HepG2 (cell line): Measurements from ENCODE around the gene TRMT1. TPM values are rescaled to one million over a fixed set of nuclear protein-coding genes. Genes with fewer than 3 reads are reported as not detected.

ENCODE experiments used
- CBX5 ChIP-seq: sonication (generic); formaldehyde crosslinking; IDR thresholded peaks from 2 replicates; pipeline ENCODE4 v1.4.0; 2020; ENCODE audit warnings: missing genetic modification reagents, borderline replicate concordance
- DNMT3B ChIP-seq: conservative IDR thresholded peaks from 2 replicates; pipeline ENCODE4 v1.6.1; 2016; ENCODE audit warnings: missing biosample characterization, control low read depth
- ERF ChIP-seq: IDR thresholded peaks from 2 replicates; pipeline ENCODE4 v1.6.1; 2018; ENCODE audit warnings: missing biosample characterization, missing genetic modification reagents
- HNF4A ChIP-seq: sonication (generic); formaldehyde crosslinking; IDR thresholded peaks from 2 replicates; pipeline ENCODE4 v1.4.0; 2020; ENCODE audit warnings: missing genetic modification reagents
- KAT7 ChIP-seq: IDR thresholded peaks from 2 replicates; pipeline ENCODE4 v1.6.1; 2018; ENCODE audit warnings: borderline replicate concordance, missing compliant biosample characterization
- KDM5A ChIP-seq: fragments of 200-600 bp; sonication (generic); IDR thresholded peaks from 2 replicates; pipeline ENCODE4 v1.7.0; 2018; ENCODE audit warnings: antibody characterized with exemption, mild to moderate bottlenecking, low read length, borderline replicate concordance
- KMT2B ChIP-seq: IDR thresholded peaks from 2 replicates; pipeline ENCODE4 v1.6.1; 2016; ENCODE audit warnings: missing genetic modification reagents, missing compliant biosample characterization
- MAFK ChIP-seq, 2 experiments: IDR thresholded peaks in 1 of 2; conservative IDR thresholded peaks in 1 of 2; 2 replicates each; pipeline ENCODE4 v1.6.1; 2011; ENCODE audit warnings: improper control_type of control experiment in 2 of 2, low read length in 2 of 2
- PHF21A ChIP-seq: sonication (generic); formaldehyde crosslinking; IDR thresholded peaks from 2 replicates; pipeline ENCODE4 v1.5.0; 2020; ENCODE audit warnings: mild to moderate bottlenecking, missing genetic modification reagents
- RFXANK ChIP-seq: IDR thresholded peaks from 2 replicates; pipeline ENCODE4 v1.6.1; 2016
- SMAD9 ChIP-seq: sonication (generic); formaldehyde crosslinking; IDR thresholded peaks from 2 replicates; pipeline ENCODE4 v1.5.1; 2020; ENCODE audit warnings: mild to moderate bottlenecking, missing genetic modification reagents
- TP53 ChIP-seq: sonication (generic); formaldehyde crosslinking; conservative IDR thresholded peaks from 2 replicates; pipeline ENCODE4 v1.4.0; 2020; ENCODE audit warnings: missing genetic modification reagents
- ZBTB40 ChIP-seq, 2 experiments: fragments of 450-650 bp in 1 of 2; sonication (generic) in 1 of 2; formaldehyde crosslinking in 1 of 2; IDR thresholded peaks; 2 replicates each; pipeline versions ENCODE4 v1.6.1 to v1.8.0; 2016 to 2022; ENCODE audit warnings: antibody characterized with exemption in 1 of 2, mild to moderate bottlenecking in 1 of 2, missing genetic modification reagents in 1 of 2
- ZFAT ChIP-seq: sonication (generic); formaldehyde crosslinking; conservative IDR thresholded peaks from 2 replicates; pipeline ENCODE4 v1.8.1; 2023; ENCODE audit warnings: missing genetic modification reagents, inconsistent platforms
- ZNF496 ChIP-seq: sonication (generic); formaldehyde crosslinking; IDR thresholded peaks from 2 replicates; pipeline ENCODE4 v1.8.1; 2023; ENCODE audit warnings: mild to moderate bottlenecking, moderate library complexity, missing genetic modification reagents; ENCODE audit not compliant: insufficient replicate concordance
- ZNF562 ChIP-seq: sonication (generic); formaldehyde crosslinking; IDR thresholded peaks from 2 replicates; pipeline ENCODE4 v1.8.0; 2022; ENCODE audit warnings: missing genetic modification reagents, borderline replicate concordance
- ZNF776 ChIP-seq: sonication (generic); formaldehyde crosslinking; IDR thresholded peaks from 2 replicates; pipeline ENCODE4 v1.4.0; 2020; ENCODE audit warnings: mild to moderate bottlenecking, missing genetic modification reagents
- ZNF784 ChIP-seq: sonication (generic); formaldehyde crosslinking; IDR thresholded peaks from 2 replicates; pipeline ENCODE4 v1.5.1; 2020; ENCODE audit warnings: missing genetic modification reagents, mild to moderate bottlenecking, borderline replicate concordance
- ZSCAN25 ChIP-seq: sonication (generic); formaldehyde crosslinking; IDR thresholded peaks from 2 replicates; pipeline ENCODE4 v1.8.0; 2022; ENCODE audit warnings: mild to moderate bottlenecking, missing genetic modification reagents
- ZSCAN29 ChIP-seq: sonication (generic); formaldehyde crosslinking; conservative IDR thresholded peaks from 2 replicates; pipeline ENCODE4 v1.4.0; 2020; ENCODE audit warnings: mild to moderate bottlenecking, missing genetic modification reagents
- polyA plus RNA-seq, 8 experiments: library from polyadenylated mRNA; depleted of rRNA in 3 of 8; stranded (reverse) in 7 of 8; unstranded in 1 of 8; fragments of >200 nt; fragmentation: Illumina TruSeq in 4 of 8; extraction: Trizol in 4 of 8; gene quantifications; 2 replicates each; pipeline versions ENCODE4 v1.2.1 to v1.2.3, GENCODE V29; 2011 to 2016; ENCODE audit warnings: low read depth in 4 of 8, missing spikeins in 1 of 8, mixed read lengths in 1 of 8; ENCODE audit not compliant: insufficient read depth in 1 of 8
- total RNA-seq, 5 experiments: library from RNA; depleted of rRNA; stranded (reverse); fragments of >200 nt; fragmentation: Illumina TruSeq; extraction: Trizol; gene quantifications; 2 replicates each; pipeline ENCODE4 v1.2.3, GENCODE V29; 2016; ENCODE audit warnings: low read depth in 1 of 5

TRMT1 gene
- total and polyA plus RNA-seq, 2 of the 13 experiments (the other 11 are each of a cell fraction or from before 2014, with no cell fraction given): 35.5 to 44.1 TPM

- TF ChIP-seq ZSCAN29 (CRISPR knock-in tag) (peak; percentile 50; the same call in 1 of the 2 replicates), RFXANK (CRISPR knock-in tag) (no peak), ZNF496 (CRISPR knock-in tag) (no peak), PHF21A (peak; percentile 50; the same call in 1 of the 2 replicates), ZFAT (no peak), CBX5 (CRISPR knock-in tag) (no peak; the same call in 1 of the 2 replicates), ZBTB40 (IDR thresholded peaks at IDR 0.05) (no peak), ZBTB40 (CRISPR knock-in tag; IDR thresholded peaks at IDR 0.05) (0 out of 2 replicates have a peak, but pooled peaks have one; percentile 51), ZNF776 (CRISPR knock-in tag) (no peak), ZNF784 (CRISPR knock-in tag) (0 out of 2 replicates have a peak, but pooled peaks have one; percentile 58), ZNF562 (CRISPR knock-in tag) (no peak), MAFK (conservative IDR thresholded peaks at IDR 0.05 in 1 of 2, IDR thresholded peaks at IDR 0.05 in 1 of 2; ENCODE audit: low read length in 2 of 2) (peak; percentile 78 to 79), HNF4A (CRISPR knock-in tag) (no peak; the same call in 1 of the 2 replicates), ZSCAN25 (CRISPR knock-in tag) (no peak), DNMT3B (CRISPR knock-in tag) (0 out of 2 replicates have a peak, but pooled peaks have one; percentile 41), KDM5A (peak; percentile 100), ERF (0 out of 2 replicates have a peak, but pooled peaks have one; percentile 47), SMAD9 (no peak), KMT2B (CRISPR knock-in tag) (peak; percentile 82), KAT7 (CRISPR knock-in tag) (peak; percentile 76; the same call in 1 of the 2 replicates), TP53 (no peak)
Measured at GRCh38 chr19:13116282-13117175, at the start of gene TRMT1 (continued).
